ENCODE measurements around the gene SNX22. TPM values are rescaled to one million over a fixed set of nuclear protein-coding genes. Genes with fewer than 3 reads are reported as not detected.

SNX22 gene
- polyA plus RNA-seq, 1 donor (not counting 4 experiments of a cell fraction or from before 2014, with no cell fraction given): 0.04 TPM

- no peak for TF ChIP-seq EZH2 (IDR thresholded peaks at IDR 0.05; ENCODE audit: low read length)
- TF ChIP-seq CTCF (optimal IDR thresholded peaks at IDR 0.05 in 1 of 3, IDR thresholded peaks at IDR 0.05 in 1 of 3, conservative IDR thresholded peaks at IDR 0.05 in 1 of 3; ENCODE audit: extremely low read depth in 1 of 3, insufficient read depth in 2 of 3, low read length in 3 of 3): no peak
- H3K27ac ChIP-seq (ENCODE audit: control insufficient read depth, insufficient read depth, low read length): no peak overlapping the region
- H2AFZ ChIP-seq (ENCODE audit: control insufficient read depth, low read length): no peak overlapping the region
- peaks cover 31 to 38% of the 10 kb centered on the region in 2 experiments for H3K36me3 ChIP-seq (ENCODE audit: control insufficient read depth in 2 of 2, extremely low read depth in 1 of 2, insufficient read depth in 2 of 2, low read length in 2 of 2)
- no peak for FAIRE-seq
- H3K9me3 ChIP-seq (ENCODE audit: control insufficient read depth, low read depth, low read length): no peaks in the 10 kb centered on the region
- no peaks in the 10 kb centered on the region for H3K27me3 ChIP-seq (ENCODE audit: control insufficient read depth, extremely low read depth, insufficient read depth, low read length)
- no peaks in the 10 kb centered on the region for H3K79me2 ChIP-seq (ENCODE audit: control insufficient read depth, insufficient read depth, low read length)
- H3K4me1 ChIP-seq (ENCODE audit: control insufficient read depth, extremely low read depth, insufficient read depth, low read length): no peaks in the 10 kb centered on the region
- H3K9me1 ChIP-seq (ENCODE audit: control insufficient read depth, extremely low read depth, insufficient read depth, low read length): no peaks in the 10 kb centered on the region
- DNase-seq (ENCODE audit: low read depth, low spot score): no peak
- no peak overlapping the region for H3K4me3 ChIP-seq (ENCODE audit: control insufficient read depth in 2 of 3, extremely low read depth in 1 of 3, insufficient read depth in 2 of 3, low read depth in 1 of 3, low read length in 3 of 3)
- no peak overlapping the region for H3K9ac ChIP-seq (ENCODE audit: control insufficient read depth, extremely low read depth, insufficient read depth, low read length)
- dilution Hi-C loops (cut with MboI; ENCODE audit: extremely low pct_ligation_motif_present, low sequenced_read_pairs): no loop called here
- no peak overlapping the region for H3K4me2 ChIP-seq (ENCODE audit: control insufficient read depth, extremely low read depth, insufficient read depth, low read depth, low read length)
- H4K20me1 ChIP-seq (ENCODE audit: control insufficient read depth, extremely low read depth, insufficient read depth, low read length): no peaks in the 10 kb centered on the region
These were observed 21.4 kb upstream of the SNX22 start for GRCh38 chr15:64130159-64130558.

GRCh38 chr15:64131547-64131946 lies 20.0 kb upstream of the SNX22 start:
- H3K36me3 ChIP-seq (ENCODE audit: control insufficient read depth in 2 of 2, extremely low read depth in 1 of 2, insufficient read depth in 2 of 2, low read length in 2 of 2): peaks cover 40% of the 10 kb centered on the region in 2 experiments
- FAIRE-seq: no peak
- H3K9me3 ChIP-seq (ENCODE audit: control insufficient read depth, low read depth, low read length): no peaks in the 10 kb centered on the region
- no peak for TF ChIP-seq EZH2 (IDR thresholded peaks at IDR 0.05; ENCODE audit: low read length)
- TF ChIP-seq CTCF (optimal IDR thresholded peaks at IDR 0.05 in 1 of 3, IDR thresholded peaks at IDR 0.05 in 1 of 3, conservative IDR thresholded peaks at IDR 0.05 in 1 of 3; ENCODE audit: extremely low read depth in 1 of 3, insufficient read depth in 2 of 3, low read length in 3 of 3): no peak
- no peak overlapping the region for H2AFZ ChIP-seq (ENCODE audit: control insufficient read depth, low read length)
- H3K4me2 ChIP-seq (ENCODE audit: control insufficient read depth, extremely low read depth, insufficient read depth, low read depth, low read length): no peak overlapping the region
- no peak for DNase-seq (ENCODE audit: low read depth, low spot score)
- no peaks in the 10 kb centered on the region for H3K9me1 ChIP-seq (ENCODE audit: control insufficient read depth, extremely low read depth, insufficient read depth, low read length)
- dilution Hi-C loops (cut with MboI; ENCODE audit: extremely low pct_ligation_motif_present, low sequenced_read_pairs): no loop called here
- no peak overlapping the region for H3K9ac ChIP-seq (ENCODE audit: control insufficient read depth, extremely low read depth, insufficient read depth, low read length)
- no peak overlapping the region for H3K4me3 ChIP-seq (ENCODE audit: control insufficient read depth in 2 of 3, extremely low read depth in 1 of 3, insufficient read depth in 2 of 3, low read depth in 1 of 3, low read length in 3 of 3)
- H3K4me1 ChIP-seq (ENCODE audit: control insufficient read depth, extremely low read depth, insufficient read depth, low read length): no peaks in the 10 kb centered on the region
- no peaks in the 10 kb centered on the region for H3K79me2 ChIP-seq (ENCODE audit: control insufficient read depth, insufficient read depth, low read length)
- H4K20me1 ChIP-seq (ENCODE audit: control insufficient read depth, extremely low read depth, insufficient read depth, low read length): no peaks in the 10 kb centered on the region
- no peak overlapping the region for H3K27ac ChIP-seq (ENCODE audit: control insufficient read depth, insufficient read depth, low read length)
- H3K27me3 ChIP-seq (ENCODE audit: control insufficient read depth, extremely low read depth, insufficient read depth, low read length): no peaks in the 10 kb centered on the region
